ENCODE results near the gene RHBDL2. TPM values are rescaled to one million over a fixed set of nuclear protein-coding genes. Genes with fewer than 3 reads are reported as not detected.
"Not testable (repeated sequence)": the region's sequence is repeated elsewhere in the genome, so short reads cannot be mapped to it uniquely, and the experiment has no call there.

The RHBDL2 gene
- total and polyA plus RNA-seq, 2 of the 4 experiments (the other 2 are of a cell fraction): 0.36 to 0.38 TPM

DNA sequence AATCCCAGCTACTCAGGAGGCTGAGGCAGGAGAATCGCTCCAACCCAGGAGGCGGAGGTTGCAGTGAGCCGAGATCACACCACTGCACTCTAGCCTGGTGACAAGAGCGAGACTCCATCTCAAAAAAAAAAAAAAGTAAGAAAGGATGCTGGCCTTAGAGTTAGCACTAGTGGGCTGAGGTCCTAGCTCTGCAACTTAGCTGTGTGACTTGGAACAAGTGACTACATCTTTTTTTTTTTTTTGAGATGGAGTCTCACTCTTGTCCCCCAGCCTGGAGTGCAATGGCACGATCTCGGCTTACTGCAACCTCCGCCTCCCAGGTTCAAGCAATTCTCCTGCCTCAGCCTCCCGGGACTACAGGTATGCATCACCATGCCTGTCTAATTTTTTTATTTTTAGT is 26.7 kb downstream of the RHBDL2 start:
- H3K4me2 ChIP-seq (ENCODE audit: low read depth, low read length); H3K9me1 ChIP-seq (ENCODE audit: insufficient read depth, low read length); H3K9ac ChIP-seq (ENCODE audit: low read depth, low read length); H4K8ac ChIP-seq (ENCODE audit: low read depth in 2 of 2, low read length in 2 of 2); H2AK5ac ChIP-seq (ENCODE audit: low read depth, low read length); H3K14ac ChIP-seq (replicated peaks; ENCODE audit: low read depth, low read length); H3K27ac ChIP-seq (ENCODE audit: insufficient read depth, low read length); H3K9me3 ChIP-seq (ENCODE audit: control insufficient read depth, insufficient read depth, low read length); H2BK5ac ChIP-seq (ENCODE audit: low read depth, low read length, poor library complexity, severe bottlenecking); POLR2A ChIA-PET (ENCODE audit: unreplicated experiment); H3K4me1 ChIP-seq (ENCODE audit: control insufficient read depth, insufficient read depth, low read length); H2AK9ac ChIP-seq (replicated peaks; ENCODE audit: low read depth, low read length, poor library complexity); dilution Hi-C loops (cut with HindIII; ENCODE audit: low sequenced_read_pairs, unreplicated experiment); H2AFZ ChIP-seq (replicated peaks; ENCODE audit: low read length, poor library complexity); H3K56ac ChIP-seq (ENCODE audit: extremely low read depth, insufficient read depth, low read length); H3K18ac ChIP-seq (ENCODE audit: low read depth, low read length); H2BK20ac ChIP-seq (ENCODE audit: low read depth, low read length); DNase-seq; H3K79me1 ChIP-seq (ENCODE audit: low read depth in 1 of 2, low read length in 2 of 2); H3K23ac ChIP-seq (ENCODE audit: low read depth, low read length); in situ Hi-C loops (cut with MboI; ENCODE audit: low sequenced_read_pairs); H4K91ac ChIP-seq (ENCODE audit: insufficient read depth, low read depth, low read length); BruUV-seq (replicated peaks); H3K4ac ChIP-seq (ENCODE audit: low read depth, low read length); H3K27me3 ChIP-seq (ENCODE audit: control insufficient read depth, insufficient read depth, low read length); H2BK120ac ChIP-seq (ENCODE audit: low read depth, low read length); H4K20me1 ChIP-seq (ENCODE audit: insufficient read depth, low read length); H2BK15ac ChIP-seq (ENCODE audit: low read depth, low read length); ATAC-seq (ENCODE audit: low read depth); H3K36me3 ChIP-seq (ENCODE audit: control insufficient read depth, insufficient read depth, low read length); H4K5ac ChIP-seq (ENCODE audit: low read depth, low read length); H3K4me3 ChIP-seq (ENCODE audit: insufficient read depth, low read depth, low read length); intact Hi-C loops (cut with micrococcal nuclease): not testable (repeated sequence)
- WGBS, 2 experiments (ENCODE audit: extremely low coverage in 2 of 2, insufficient read length in 1 of 2): no CpG with 5 or more reads among the region's 8 CpGs
- CTCF ChIA-PET: interaction anchor here (0.6 kb wide), 1 partner anchor 80 kb away, joined by 3 read pairs; no protein-coding TSS in a partner anchor

Data from IMR-90 (cell line).